NCI-H187 treated with DMSO at 0.1 percent for 48 hours (cell line): ENCODE data around the gene KMT2B.

Source experiments
- DNase-seq: peaks from one replicate; lab custom pipeline; 2025; lab: John Stamatoyannopoulos, UW

Gene KMT2B

DNA sequence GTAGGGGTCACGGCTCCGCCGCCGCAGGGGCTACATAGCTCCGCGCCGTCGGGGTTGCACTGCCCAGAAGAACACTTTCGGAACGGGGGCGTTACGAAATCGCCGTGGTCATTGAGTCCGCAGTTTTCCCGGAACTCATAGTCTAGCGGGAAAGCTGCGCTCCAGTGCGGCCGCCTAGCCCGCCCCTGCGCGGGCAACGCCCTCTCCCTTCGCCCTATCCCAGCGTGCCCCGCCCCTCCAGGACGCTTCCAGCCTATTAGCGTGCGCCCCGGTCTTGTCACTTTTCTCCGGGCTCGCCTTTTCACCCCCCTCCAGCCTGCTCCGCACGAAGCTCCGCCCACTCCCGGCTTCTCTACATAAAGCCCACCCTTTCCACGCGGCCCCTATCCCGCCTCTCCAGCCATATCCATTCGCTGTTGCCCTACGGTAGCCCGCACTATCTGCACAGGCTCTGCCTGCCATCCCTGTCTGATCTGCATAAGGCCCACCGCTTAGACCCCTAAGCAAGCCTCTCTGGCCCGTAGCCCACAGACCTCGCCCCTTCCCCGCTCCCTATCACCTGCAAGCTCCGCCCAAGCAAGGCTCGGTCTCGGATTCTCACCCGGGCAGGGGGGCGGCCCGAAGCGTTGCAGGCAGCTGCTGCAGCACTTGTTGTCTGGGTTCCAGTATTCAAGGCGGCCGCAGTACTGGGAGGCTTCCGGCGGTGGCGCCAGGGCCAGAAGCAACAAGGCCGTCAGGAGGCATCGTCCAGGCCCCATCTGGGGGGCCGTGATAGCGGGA lies 22.8 kb downstream of the KMT2B start:
- DNase-seq: peak; percentile 91

GRCh38 chr19:35741203-35741515 lies 23.4 kb downstream of the KMT2B start:
- no peak for DNase-seq

DNA sequence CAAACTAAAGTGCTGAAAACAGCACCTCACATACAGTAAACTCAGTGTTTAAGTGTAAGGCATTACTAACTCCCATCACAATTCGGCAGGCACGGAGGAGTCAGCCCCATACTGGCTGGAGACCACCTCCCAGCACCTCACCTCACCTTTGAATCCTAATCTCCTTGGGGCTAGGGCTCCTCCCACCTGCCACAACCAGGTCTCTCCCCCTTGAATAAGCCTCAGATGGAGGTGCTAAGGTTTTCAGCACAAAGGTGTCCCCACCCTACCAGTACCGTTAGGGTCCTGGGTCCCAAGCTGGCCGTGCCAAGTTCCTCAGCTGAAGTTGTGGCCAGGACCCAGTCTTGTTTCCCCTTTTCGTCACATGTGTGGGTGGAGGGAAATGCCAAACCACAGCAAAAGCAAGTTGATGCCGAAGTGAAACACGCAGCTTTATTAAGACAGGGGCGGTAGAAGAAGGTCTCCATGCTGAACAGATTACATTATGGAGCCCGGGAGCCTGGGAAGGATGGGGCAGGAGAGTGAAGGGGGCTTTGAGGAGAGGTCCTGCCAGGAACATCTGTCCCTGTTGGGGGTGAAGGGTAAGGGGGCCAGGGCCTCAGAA lies 24.4 kb downstream of the KMT2B start, which contains the start of gene IGFLR1:
IGFLR1 (minus strand) TSS at position 332 of the 604 bp plus-strand sequence. CDS start 1,272 bp downstream, outside the sequence.
- DNase-seq: no peak

- no peak for DNase-seq
These were observed 26.0 kb downstream of the KMT2B start for GRCh38 chr19:35743640-35744429.

DNA sequence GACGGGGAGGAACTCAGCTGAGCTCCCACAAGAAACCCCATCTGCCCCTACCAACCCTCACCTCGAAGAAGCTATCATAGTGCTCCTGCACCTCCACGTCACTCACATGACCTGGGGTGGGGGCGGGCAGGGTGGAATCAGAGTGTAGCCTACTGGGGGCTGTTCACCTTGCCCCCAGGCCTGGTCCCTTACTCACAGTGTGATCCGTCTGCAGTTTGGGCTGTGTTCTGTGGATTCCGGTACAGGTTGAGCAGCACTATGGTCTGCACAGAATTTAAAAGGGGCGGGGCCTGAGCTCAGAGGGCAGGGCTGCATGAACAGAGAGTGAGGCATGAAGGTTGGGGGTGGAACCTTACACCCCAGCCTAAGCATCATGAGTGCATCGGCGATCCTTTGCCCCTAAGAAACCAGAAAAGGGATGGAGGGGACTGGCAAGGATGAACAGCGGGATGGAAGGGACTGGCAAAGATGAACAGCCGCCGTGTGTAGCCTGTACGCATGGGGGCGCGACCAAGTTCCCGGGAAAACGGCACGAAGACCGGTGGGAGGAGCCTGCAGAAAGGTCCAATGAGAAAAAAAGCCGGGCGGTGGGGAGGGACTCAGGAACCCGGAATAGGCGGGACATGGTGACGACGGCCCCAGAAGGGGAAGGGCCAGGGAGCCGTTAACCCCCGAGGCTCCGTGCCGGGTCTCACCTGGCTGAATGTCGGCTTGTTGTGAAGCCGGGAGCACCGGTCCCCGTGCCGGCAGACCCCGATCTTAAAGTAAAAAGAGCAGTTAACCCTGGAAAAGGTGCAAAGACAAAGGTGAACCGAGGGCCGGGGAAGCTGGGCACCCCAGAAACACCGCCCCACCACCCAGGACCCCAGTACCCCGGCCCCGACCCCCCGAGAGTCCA lies 26.9 kb downstream of the KMT2B start:
- DNase-seq: peak; percentile 91

DNA sequence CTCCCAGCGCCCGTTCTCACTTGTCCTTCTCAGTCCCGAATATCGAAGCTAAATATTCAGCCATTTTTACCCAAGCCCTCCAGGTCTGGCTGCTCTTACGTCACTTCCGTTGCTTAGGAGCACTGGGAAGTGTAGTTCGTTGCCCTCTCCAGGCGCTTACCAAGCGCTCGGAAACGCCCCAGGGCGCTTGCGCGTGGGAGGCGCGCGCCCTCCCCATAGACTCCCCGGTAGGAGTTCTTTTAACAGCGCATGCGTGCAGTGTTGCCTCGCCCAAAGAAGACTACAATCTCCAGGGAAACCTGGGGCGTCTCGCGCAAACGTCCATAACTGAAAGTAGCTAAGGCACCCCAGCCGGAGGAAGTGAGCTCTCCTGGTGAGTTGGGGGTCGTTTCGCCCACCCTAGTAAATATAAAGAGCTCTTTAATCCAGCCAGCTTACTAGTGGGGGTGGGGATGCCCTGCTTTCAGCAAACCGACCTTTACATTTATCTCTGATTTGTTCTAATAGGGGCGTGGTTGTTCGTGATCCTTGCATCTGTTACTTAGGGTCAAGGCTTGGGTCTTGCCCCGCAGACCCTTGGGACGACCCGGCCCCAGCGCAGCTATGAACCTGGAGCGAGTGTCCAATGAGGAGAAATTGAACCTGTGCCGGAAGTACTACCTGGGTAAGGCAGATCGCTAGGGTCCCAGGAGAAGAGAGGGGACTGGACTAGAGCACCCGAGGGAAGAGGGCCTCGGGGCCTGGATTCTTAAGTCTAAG lies 27.7 kb downstream of the KMT2B start, which contains the start of the genes PSENEN and U2AF1L4:
PSENEN (plus strand) TSS at position 324 of the 759 bp plus-strand sequence; CDS start at position 604, 280 bp downstream.
U2AF1L4 (minus strand) TSS at position 91 of the 759 bp plus-strand sequence; CDS start at position 64, 27 bp downstream.
- peak; percentile 96 for DNase-seq

GRCh38 chr19:35746087-35746462 lies 28.3 kb downstream of the KMT2B start:
- DNase-seq: no peak

DNA sequence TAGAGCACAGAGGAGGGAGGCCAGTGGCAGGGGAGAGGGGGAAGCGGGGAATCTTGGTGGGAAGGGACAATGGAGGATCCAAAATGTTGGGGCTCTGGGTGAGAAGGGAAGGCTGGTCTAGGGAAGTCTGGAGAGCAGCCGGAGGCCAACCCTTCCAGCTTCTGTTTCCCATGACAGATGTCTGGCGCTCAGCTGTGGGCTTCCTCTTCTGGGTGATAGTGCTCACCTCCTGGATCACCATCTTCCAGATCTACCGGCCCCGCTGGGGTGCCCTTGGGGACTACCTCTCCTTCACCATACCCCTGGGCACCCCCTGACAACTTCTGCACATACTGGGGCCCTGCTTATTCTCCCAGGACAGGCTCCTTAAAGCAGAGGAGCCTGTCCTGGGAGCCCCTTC lies 28.7 kb downstream of the KMT2B start:
- no peak for DNase-seq

- peak; percentile 92 for DNase-seq
These were observed 30.6 kb downstream of the KMT2B start, which contains the start of gene LIN37 for GRCh38 chr19:35748106-35749020. Gene LIN37, plus strand, starts transcription at chr19:35748576. Its CDS starts 149 bp downstream, at chr19:35748725.

DNA sequence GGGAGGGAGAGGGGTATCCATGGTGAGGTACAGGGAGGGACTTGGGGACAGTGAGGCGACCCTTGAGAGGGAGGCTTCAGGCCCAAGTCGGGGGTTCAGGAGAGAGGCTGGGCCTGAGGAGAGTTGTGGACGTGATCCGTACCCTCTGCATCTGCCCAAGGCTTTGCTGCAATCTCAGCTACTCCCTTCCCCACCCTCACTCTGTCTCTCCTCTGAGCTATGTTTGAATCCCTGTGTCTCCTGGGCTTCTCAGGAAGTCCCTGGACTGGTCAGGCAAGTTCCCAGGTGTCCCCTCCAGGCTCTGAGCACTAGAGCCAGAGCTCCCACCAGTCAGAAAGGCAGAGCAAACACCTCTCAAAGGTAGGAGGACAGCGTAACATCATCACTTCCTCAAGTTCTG lies 32.4 kb downstream of the KMT2B start:
- DNase-seq: no peak

DNA sequence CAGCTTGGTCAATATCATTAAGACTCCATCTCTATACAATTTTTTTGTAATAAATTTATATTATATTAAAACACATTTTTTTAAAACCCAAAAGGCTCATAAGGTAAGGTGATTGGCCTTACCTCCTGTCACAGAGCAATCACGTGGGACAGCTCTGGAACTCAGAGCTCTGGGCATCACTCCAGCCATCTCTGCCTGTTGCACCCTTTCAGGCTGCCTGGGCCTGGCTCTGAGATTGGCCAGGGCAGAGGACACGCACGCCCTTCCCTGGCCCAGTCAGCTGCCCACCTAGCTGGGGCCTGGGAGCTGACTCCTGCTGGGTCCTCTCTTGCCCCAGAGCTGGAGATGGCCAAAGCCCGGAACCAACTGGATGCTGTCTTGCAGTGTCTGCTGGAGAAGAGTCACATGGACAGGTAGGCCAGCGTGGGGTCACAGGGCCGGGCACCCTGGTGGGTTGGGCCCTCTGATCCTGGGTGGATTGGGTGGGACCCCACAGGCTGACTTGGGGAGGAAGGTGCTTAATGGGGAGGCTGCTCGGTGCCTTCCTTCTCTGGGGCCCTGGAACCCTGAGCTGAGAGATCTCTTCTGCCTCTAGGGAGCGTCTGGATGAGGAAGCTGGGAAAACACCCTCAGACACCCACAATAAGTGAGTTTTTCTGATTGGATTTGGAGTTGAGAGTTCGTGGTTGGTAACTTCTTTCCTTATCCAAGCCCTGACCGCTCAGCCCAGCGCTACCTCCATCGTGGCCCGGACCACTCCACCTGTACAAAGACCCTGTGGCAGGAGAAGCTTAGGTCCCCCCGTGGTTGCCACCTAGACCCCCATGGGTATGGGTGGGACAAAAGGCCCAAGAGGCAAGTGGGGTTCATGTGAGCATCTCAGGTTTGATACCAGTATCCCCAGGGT lies 34.3 kb downstream of the KMT2B start:
- DNase-seq: no peak

DNA sequence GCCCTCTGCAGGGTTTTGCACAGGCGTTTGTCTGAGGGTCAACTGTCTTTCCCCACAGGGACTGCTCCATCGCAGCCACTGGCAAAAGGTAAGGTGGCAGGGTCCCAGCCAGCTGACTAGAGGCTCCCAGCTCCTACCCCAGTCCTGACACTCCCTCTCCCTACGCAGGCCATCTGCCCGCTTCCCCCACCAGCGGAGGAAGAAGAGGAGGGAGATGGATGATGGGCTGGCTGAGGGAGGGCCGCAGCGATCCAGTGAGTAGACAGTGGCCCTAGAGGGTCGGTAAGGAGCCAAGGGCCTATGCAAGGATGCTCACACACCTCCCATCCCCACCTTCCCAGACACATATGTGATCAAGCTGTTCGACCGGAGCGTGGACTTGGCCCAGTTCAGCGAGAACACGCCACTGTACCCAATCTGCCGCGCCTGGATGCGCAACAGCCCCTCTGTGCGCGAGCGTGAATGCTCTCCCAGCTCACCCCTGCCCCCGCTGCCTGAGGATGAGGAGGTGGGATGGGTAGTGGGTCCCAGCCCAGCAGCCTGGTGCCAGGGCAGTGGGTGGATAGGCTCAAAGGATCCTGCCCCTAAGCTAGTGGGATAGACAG lies 35.0 kb downstream of the KMT2B start:
- no peak for DNase-seq

- no peak for DNase-seq
These were observed 36.0 kb downstream of the KMT2B start for GRCh38 chr19:35753634-35754369.

DNA sequence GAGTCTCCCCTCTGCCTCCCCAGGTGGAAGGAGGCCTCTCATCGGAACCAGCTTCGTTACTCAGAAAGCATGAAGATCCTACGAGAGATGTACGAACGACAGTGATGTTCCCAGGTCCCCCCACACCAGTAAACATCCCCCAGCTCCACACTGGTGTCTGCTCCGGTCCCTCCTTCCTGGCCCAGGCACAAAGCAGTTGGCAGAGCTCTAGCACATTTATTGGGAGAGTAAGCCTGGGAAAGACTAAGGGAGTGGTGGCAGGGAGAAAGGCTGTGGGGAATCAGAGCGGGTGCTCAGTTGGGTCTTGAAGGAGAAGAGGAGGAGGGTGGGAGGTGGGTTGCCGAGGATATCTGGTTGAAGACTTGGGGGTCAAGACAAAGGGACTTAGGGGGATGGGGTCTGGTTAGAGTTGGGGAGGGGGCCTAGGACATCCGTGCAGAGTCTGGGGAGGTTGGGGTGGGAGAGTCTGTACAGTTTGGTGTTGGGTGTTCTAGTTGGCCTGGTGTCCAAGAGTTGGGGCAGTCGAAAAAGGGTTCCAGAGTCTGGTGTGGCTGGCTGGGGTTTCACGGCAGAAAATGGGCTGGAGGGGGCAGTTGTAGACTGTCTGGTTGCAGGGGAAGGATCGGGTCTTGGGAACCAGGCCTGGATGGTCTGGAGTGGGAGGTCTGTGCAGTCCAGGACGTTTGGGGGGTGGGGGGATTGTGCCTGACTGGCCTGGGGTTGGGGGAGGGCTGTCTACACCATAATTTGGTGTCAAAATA lies 36.7 kb downstream of the KMT2B start:
- no peak for DNase-seq

- DNase-seq: no peak
These were observed 37.3 kb downstream of the KMT2B start for GRCh38 chr19:35755131-35755549.

GRCh38 chr19:35755550-35756376 lies 38.0 kb downstream of the KMT2B start:
- DNase-seq: no peak
